NB4 (cell line): ENCODE results near the gene PSAP.

Experiments used
- DNase-seq: peaks from one replicate; pipeline ENCODE4 v3.0.0; 2010; ENCODE audit warnings: low read depth
- H3K4me3 ChIP-seq: one replicate; pipeline ENCODE4 v1.5.1; 2011; ENCODE audit warnings: mild to moderate bottlenecking, low read depth, low read length, moderate library complexity
- CTCF ChIP-seq: IDR thresholded peaks from one replicate; pipeline ENCODE4 v1.5.1; 2012; ENCODE audit warnings: low read depth, low read length
- MAX ChIP-seq: IDR thresholded peaks from 2 replicates; pipeline ENCODE4 v1.6.1; 2011; ENCODE audit warnings: low read depth, low read length
- MYC ChIP-seq: IDR thresholded peaks from 2 replicates; pipeline ENCODE4 v1.6.1; 2011; ENCODE audit warnings: low read depth, low read length
- POLR2A ChIP-seq: IDR thresholded peaks from 2 replicates; pipeline ENCODE4 v1.6.1; 2011; ENCODE audit warnings: mild to moderate bottlenecking; ENCODE audit not compliant: insufficient read length; ENCODE audit errors: extremely low read depth

The PSAP gene

GRCh38 chr10:71819441-71819861, 31.6 kb downstream of the PSAP start:
- DNase-seq: no peak
- TF ChIP-seq CTCF: no peak
- TF ChIP-seq MAX: no peak
- TF ChIP-seq POLR2A: no peak
- TF ChIP-seq MYC: no peak
- H3K4me3 ChIP-seq: no peak overlapping the region

GRCh38 chr10:71818674-71819260, 32.3 kb downstream of the PSAP start:
- TF ChIP-seq MAX (no peak), POLR2A (no peak), CTCF (no peak), MYC (no peak)
- H3K4me3 ChIP-seq: no peak overlapping the region
- no peak for DNase-seq

- DNase-seq: no peak
- no peak overlapping the region for H3K4me3 ChIP-seq
- TF ChIP-seq MYC: no peak
- no peak for TF ChIP-seq POLR2A
- no peak for TF ChIP-seq CTCF
- no peak for TF ChIP-seq MAX
Observed at GRCh38 chr10:71817831-71818655, 33.0 kb downstream of the PSAP start.

GRCh38 chr10:71816936-71817618, 34.0 kb downstream of the PSAP start:
- no peak overlapping the region for H3K4me3 ChIP-seq
- no peak for DNase-seq
- TF ChIP-seq POLR2A (no peak), MAX (no peak)

GRCh38 chr10:71816421-71816851, 34.6 kb downstream of the PSAP start:
- no peak for DNase-seq
- H3K4me3 ChIP-seq: no peak overlapping the region
- TF ChIP-seq POLR2A (no peak), MAX (no peak), CTCF (no peak), MYC (no peak)
